IgD-negative memory B cell (primary cell): ENCODE results near the gene TUBE1. TPM values are rescaled to one million over a fixed set of nuclear protein-coding genes. Genes with fewer than 3 reads are reported as not detected.
"Not testable (repeated sequence)": the region's sequence is repeated elsewhere in the genome, so short reads cannot be mapped to it uniquely, and the experiment has no call there.

Experiments
- H3K27ac Mint-ChIP-seq, 3 donors: one replicate each; pipeline ENCODE4 v1.8.0; 2020 to 2022; ENCODE audit warnings: mild to moderate bottlenecking in 3 of 3, mixed read lengths in 3 of 3, moderate library complexity in 1 of 3
- H3K27me3 Mint-ChIP-seq: one replicate; pipeline ENCODE4 v1.8.0; 2021; ENCODE audit warnings: mixed read lengths
- H3K36me3 Mint-ChIP-seq: one replicate; pipeline ENCODE4 v1.8.0; 2020; ENCODE audit warnings: mild to moderate bottlenecking, mixed read lengths
- H3K4me1 Mint-ChIP-seq, 3 donors: one replicate each; pipeline ENCODE4 v1.8.0; 2020 to 2022; ENCODE audit warnings: mixed read lengths in 3 of 3, mild to moderate bottlenecking in 1 of 3
- H3K4me3 Mint-ChIP-seq, 4 donors: one replicate each; pipeline ENCODE4 v1.8.0; 2020 to 2022; ENCODE audit warnings: mild to moderate bottlenecking in 4 of 4, mixed read lengths in 4 of 4, moderate library complexity in 3 of 4
- H3K9me3 Mint-ChIP-seq, 3 donors: one replicate each; pipeline ENCODE4 v1.8.0; 2020 to 2021; ENCODE audit warnings: mixed read lengths in 3 of 3, mild to moderate bottlenecking in 1 of 3
- polyA plus RNA-seq: library from polyadenylated mRNA; unstranded; fragments of 300-500 nt; fragmentation: Illumina TruSeq; gene quantifications from one replicate; pipeline ENCODE4 v1.2.3, GENCODE V29; 2021

The TUBE1 gene
- polyA plus RNA-seq, 1 donor from 2014 or later, result 11.6 TPM

- no peak overlapping the region for H3K4me3 Mint-ChIP-seq
- no peak overlapping the region for H3K27ac Mint-ChIP-seq
- peaks cover 0 to 1% (median 0%) of the 10 kb centered on the region in 3 donors for H3K9me3 Mint-ChIP-seq
- H3K27me3 Mint-ChIP-seq, result no peaks in the 10 kb centered on the region
- peaks cover 5% of the 10 kb centered on the region for H3K36me3 Mint-ChIP-seq
- H3K4me1 Mint-ChIP-seq, result no peaks in the 10 kb centered on the region
Observed at GRCh38 chr6:112049026-112049799, 38.1 kb downstream of the TUBE1 start.

DNA sequence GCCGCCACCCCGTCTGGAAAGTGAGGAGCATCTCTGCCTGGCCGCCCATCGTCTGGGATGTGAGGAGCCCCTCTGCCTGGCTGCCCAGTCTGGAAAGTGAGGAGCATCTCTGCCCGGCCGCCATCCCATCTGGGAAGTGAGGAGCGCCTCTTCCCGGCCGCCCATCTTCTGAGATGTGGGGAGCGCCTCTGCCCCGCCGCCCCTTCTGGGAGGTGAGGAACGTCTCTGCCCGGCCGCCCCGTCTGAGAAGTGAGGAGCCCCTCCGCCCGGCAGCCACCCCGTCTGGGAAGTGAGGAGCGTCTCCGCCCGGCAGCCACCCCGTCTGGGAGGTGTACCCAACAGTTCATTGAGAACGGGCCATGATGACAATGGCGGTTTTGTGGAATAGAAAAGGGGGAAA is 39.8 kb downstream of the TUBE1 start:
- not testable (repeated sequence) for H3K9me3 Mint-ChIP-seq, H3K36me3 Mint-ChIP-seq, H3K27ac Mint-ChIP-seq, H3K27me3 Mint-ChIP-seq, H3K4me1 Mint-ChIP-seq, H3K4me3 Mint-ChIP-seq

- Mint-ChIP-seq H3K4me3 (peak overlapping the region in 1 of 4 donors; percentile 98), H3K36me3 (no peaks in the 10 kb centered on the region), H3K4me1 (peaks cover 0 to 9% (median 5%) of the 10 kb centered on the region in 3 donors), H3K9me3 (no peaks in the 10 kb centered on the region), H3K27me3 (no peaks in the 10 kb centered on the region), H3K27ac (no peak overlapping the region)
Observed at GRCh38 chr6:112044856-112045255, 42.4 kb downstream of the TUBE1 start.

GRCh38 chr6:112044196-112044595 is 43.1 kb downstream of the TUBE1 start:
- H3K9me3 Mint-ChIP-seq, result no peaks in the 10 kb centered on the region
- H3K36me3 Mint-ChIP-seq, result no peaks in the 10 kb centered on the region
- peaks cover 0 to 9% (median 5%) of the 10 kb centered on the region in 3 donors for H3K4me1 Mint-ChIP-seq
- peak overlapping the region in 1 of 4 donors; percentile 98 for H3K4me3 Mint-ChIP-seq
- peak overlapping the region in 2 of 3 donors; percentile 45 to 97 for H3K27ac Mint-ChIP-seq
- peaks cover 2% of the 10 kb centered on the region for H3K27me3 Mint-ChIP-seq

DNA sequence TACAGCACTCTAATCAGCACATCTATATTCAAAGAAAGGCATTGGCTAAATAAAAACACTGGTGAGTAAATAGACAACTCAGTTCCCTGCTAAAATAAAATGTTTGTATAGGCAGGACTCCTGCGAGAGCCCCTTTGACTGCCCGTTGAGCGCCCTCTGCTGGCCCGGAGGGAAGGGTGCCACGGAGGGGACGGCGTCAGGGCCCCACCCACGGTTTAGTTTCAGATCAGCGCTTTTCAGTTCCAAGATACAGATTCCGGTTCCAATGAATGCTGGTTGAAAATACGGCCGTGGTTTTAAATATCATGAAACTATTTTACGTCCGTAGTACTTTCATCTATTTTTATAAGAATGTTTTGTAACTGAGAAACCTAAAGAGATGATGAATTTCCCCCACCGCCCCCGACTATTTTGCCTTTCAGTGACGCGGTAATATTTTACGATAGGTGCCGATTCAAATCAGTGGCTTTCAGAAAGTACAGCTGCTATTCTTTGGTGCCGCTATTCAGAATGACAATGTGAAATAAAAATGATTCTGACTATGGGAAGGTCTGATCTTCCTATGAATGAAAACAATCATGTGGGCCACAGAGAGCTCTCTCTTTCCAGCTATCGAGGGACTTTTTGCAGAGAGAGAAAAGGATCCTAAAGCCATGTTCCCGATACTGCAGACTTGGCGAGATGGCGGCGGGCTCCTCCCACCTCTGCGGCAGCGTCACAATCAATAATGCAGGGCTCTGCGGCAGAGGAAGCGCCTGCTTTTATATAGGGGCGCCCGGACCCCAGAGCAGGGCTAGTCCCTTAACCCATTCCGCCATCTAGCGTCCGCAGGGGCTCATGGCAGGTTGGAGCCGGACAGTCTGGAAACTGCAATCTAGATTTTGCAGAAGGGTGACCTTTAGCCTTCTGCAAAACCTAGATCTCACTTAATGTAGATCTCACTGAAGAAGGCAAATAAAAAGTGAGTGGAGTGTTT is 44.0 kb downstream of the TUBE1 start:
- Mint-ChIP-seq H3K4me1 (peaks cover 0 to 9% (median 5%) of the 10 kb centered on the region in 3 donors), H3K9me3 (no peaks in the 10 kb centered on the region), H3K36me3 (no peaks in the 10 kb centered on the region), H3K4me3 (peak overlapping the region; percentile 96 to 99 (median 98)), H3K27ac (peak overlapping the region; percentile 97 to 99 (median 99)), H3K27me3 (peaks cover 2% of the 10 kb centered on the region)

GRCh38 chr6:112041535-112041934 is 45.7 kb downstream of the TUBE1 start:
- peaks cover 2% of the 10 kb centered on the region for H3K27me3 Mint-ChIP-seq
- no peaks in the 10 kb centered on the region for H3K9me3 Mint-ChIP-seq
- H3K27ac Mint-ChIP-seq, result no peak overlapping the region
- peak overlapping the region in 1 of 4 donors; percentile 98 for H3K4me3 Mint-ChIP-seq
- H3K4me1 Mint-ChIP-seq, result peaks cover 0 to 9% (median 5%) of the 10 kb centered on the region in 3 donors
- H3K36me3 Mint-ChIP-seq, result no peaks in the 10 kb centered on the region

DNA sequence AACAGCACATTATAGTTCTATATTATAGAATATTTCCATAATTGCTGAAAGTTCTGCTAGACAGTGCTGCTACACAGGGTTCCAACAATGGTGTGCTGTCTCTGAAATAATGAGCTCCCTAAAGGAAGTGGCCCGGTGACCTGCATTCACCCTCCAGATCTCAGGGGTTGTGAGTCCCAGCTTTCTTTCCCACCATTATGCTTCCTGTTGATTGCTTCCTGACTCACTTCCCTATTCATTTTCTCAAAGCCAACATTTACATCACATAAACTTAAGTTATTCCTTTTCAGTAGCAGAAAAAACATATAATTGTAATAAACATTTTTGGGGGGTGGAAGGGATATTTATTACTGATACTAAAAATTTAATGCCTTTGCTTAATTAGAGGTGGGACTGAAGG is 46.3 kb downstream of the TUBE1 start:
- H3K36me3 Mint-ChIP-seq, result no peaks in the 10 kb centered on the region
- H3K27me3 Mint-ChIP-seq, result peaks cover 2% of the 10 kb centered on the region
- no peak overlapping the region for H3K27ac Mint-ChIP-seq
- no peaks in the 10 kb centered on the region for H3K9me3 Mint-ChIP-seq
- H3K4me1 Mint-ChIP-seq, result peaks cover 0 to 9% (median 5%) of the 10 kb centered on the region in 3 donors
- H3K4me3 Mint-ChIP-seq, result no peak overlapping the region

DNA sequence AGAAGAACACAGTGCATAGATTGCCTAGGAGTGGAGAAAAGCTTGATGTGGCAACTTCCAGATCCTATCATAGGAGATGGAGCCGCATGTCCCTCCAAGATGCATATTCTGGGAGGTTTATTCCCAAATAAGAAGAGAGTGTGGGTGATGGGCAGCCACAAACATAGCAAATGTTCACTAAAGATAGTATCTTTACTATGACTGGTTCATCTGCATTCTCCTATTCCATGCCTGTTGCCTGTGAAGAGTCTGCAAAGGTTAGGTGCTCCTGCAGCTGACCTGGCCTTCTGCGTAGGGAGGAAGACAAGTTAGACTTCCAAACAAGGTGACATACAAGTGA is 47.9 kb downstream of the TUBE1 start:
- peaks cover 0 to 9% (median 5%) of the 10 kb centered on the region in 3 donors for H3K4me1 Mint-ChIP-seq
- H3K9me3 Mint-ChIP-seq, result no peaks in the 10 kb centered on the region
- peak overlapping the region in 1 of 3 donors; percentile 23 for H3K27ac Mint-ChIP-seq
- H3K4me3 Mint-ChIP-seq, result peak overlapping the region in 1 of 4 donors; percentile 26
- no peaks in the 10 kb centered on the region for H3K36me3 Mint-ChIP-seq
- peaks cover 2% of the 10 kb centered on the region for H3K27me3 Mint-ChIP-seq

- Mint-ChIP-seq H3K36me3 (no peaks in the 10 kb centered on the region), H3K27me3 (peaks cover 2% of the 10 kb centered on the region), H3K9me3 (no peaks in the 10 kb centered on the region), H3K4me3 (no peak overlapping the region), H3K27ac (peak overlapping the region in 1 of 3 donors; percentile 83), H3K4me1 (peaks cover 0 to 9% (median 5%) of the 10 kb centered on the region in 3 donors)
Observed at GRCh38 chr6:112038756-112039430, 48.4 kb downstream of the TUBE1 start.

DNA sequence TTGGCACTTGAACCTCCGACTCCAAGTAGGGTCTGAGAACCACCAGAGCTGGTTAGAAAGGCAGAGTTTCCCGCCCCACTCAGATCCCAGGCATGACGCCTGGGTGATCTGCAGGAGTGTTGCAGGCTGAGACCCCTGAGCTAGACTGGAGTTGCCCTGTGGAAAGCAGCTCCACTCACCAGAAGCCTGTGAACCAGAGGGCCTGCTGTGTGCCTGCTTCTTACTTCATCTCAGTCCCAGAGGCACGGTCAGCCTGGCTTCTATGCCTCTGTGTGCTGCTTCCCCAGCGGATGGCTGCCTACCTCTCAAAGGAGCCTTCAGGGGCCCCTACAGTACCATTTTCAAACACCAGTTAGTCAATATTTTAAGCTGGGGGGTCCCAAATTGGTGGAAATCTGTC is 49.0 kb downstream of the TUBE1 start:
- H3K27ac Mint-ChIP-seq, result no peak overlapping the region
- peaks cover 0 to 9% (median 3%) of the 10 kb centered on the region in 3 donors for H3K4me1 Mint-ChIP-seq
- no peaks in the 10 kb centered on the region for H3K36me3 Mint-ChIP-seq
- no peaks in the 10 kb centered on the region for H3K9me3 Mint-ChIP-seq
- peaks cover 2% of the 10 kb centered on the region for H3K27me3 Mint-ChIP-seq
- no peak overlapping the region for H3K4me3 Mint-ChIP-seq

DNA sequence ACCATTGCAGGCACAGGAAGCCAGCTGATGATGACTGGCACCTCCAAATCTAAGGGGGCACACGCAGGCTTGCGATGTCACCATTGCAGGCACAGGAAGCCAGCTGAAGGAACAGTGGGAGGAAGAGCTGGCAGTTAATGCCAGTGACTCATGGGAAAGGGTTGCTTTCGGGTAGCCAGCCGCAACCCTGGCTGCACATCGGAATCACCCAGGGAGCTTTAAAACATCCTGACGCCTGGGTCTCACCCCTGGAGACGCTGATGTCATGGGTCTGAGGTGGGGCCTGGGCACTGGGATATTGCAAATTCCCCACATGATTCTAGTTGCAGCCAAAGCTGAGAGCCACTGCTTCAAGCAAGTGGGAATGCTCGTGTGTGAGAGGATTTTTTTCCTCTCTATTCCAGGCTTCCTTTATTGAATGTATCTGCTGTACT is 49.5 kb downstream of the TUBE1 start:
- H3K4me1 Mint-ChIP-seq, result peaks cover 0 to 6% (median 3%) of the 10 kb centered on the region in 3 donors
- H3K27ac Mint-ChIP-seq, result no peak overlapping the region
- H3K27me3 Mint-ChIP-seq, result peaks cover 2% of the 10 kb centered on the region

DNA sequence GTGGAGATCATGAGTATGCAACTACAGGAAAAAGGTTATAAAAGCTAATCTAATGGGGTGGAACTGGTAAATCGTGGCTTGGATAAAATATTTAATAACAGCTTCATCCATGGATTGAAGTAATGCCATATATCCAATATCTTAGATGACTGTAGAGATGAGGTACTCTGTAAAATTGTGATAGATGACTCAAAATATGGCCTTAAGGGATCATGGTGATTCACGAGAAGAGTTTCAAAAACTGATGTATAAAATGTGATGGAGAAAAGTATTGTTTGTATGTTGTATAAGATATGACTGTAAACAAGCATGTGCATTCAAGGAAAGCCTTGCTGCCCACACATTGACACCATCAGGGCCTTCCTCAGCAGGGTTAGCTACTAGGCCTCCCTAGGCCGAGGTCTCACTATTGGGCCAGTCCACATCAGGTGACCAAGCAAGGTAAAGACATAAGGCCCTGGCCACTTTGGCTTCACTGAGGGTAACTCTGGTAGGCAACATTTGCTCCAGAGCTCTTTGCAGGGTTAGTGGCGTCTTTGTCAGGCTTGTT is 51.1 kb downstream of the TUBE1 start:
- Mint-ChIP-seq H3K4me1 (no peaks in the 10 kb centered on the region), H3K9me3 (no peaks in the 10 kb centered on the region), H3K27ac (no peak overlapping the region), H3K27me3 (peaks cover 2% of the 10 kb centered on the region), H3K36me3 (no peaks in the 10 kb centered on the region), H3K4me3 (no peak overlapping the region)

More for the DNA sequence above, 49.5 kb downstream of the TUBE1 start:
- Mint-ChIP-seq H3K4me3 (no peak overlapping the region), H3K36me3 (no peaks in the 10 kb centered on the region), H3K9me3 (no peaks in the 10 kb centered on the region)

- H3K36me3 Mint-ChIP-seq, result no peaks in the 10 kb centered on the region
- H3K4me3 Mint-ChIP-seq, result no peak overlapping the region
- H3K4me1 Mint-ChIP-seq, result peaks cover 0 to 2% (median 0%) of the 10 kb centered on the region in 3 donors
Observed at GRCh38 chr6:112034616-112034995, 52.7 kb downstream of the TUBE1 start.

DNA sequence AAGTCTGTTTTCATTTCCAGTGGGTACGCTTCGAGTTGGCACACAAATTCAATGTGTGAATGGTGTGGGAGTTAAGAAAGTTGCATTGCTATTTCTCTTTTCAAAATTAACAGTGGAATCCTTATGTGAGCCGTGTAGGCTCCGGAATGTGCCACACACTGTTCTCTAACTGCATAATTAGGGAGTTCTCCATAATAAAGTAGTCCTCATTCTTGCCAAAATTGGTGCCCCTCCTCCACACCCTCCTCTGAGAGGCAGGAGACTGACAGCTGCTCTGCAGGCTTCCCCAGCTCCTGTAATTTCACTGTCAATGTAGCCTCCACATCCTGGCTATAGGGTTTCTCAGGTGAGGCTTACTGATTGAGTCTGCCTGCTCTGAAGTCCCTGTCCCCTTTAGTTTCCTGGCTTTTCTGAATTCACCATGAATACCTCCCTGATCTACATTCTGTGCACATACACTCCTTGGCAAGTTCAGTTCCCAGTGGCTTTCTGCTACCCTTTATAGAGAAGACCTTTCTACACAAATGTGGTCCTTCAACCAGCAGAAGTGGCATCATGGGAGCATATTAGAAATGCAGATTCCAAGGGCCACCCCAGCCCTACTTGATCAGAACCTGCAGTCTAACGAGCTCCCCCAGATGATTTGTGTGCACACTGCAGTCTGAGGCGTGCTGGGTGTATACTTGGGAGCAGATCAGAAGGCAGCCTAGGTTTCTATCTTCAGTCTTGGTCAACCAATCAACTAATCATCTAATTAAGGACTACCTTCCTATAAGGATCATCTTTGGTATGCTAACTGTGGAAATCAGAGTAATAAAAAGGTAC is 53.3 kb downstream of the TUBE1 start:
- H3K4me1 Mint-ChIP-seq, result peaks cover 0 to 4% (median 4%) of the 10 kb centered on the region in 3 donors
- H3K36me3 Mint-ChIP-seq, result no peaks in the 10 kb centered on the region
- no peaks in the 10 kb centered on the region for H3K9me3 Mint-ChIP-seq
- no peaks in the 10 kb centered on the region for H3K27me3 Mint-ChIP-seq
- no peak overlapping the region for H3K4me3 Mint-ChIP-seq
- H3K27ac Mint-ChIP-seq, result no peak overlapping the region

More at GRCh38 chr6:112034616-112034995, 52.7 kb downstream of the TUBE1 start:
- H3K9me3 Mint-ChIP-seq, result no peaks in the 10 kb centered on the region
- H3K27me3 Mint-ChIP-seq, result peaks cover under 1% of the 10 kb centered on the region
- H3K27ac Mint-ChIP-seq, result no peak overlapping the region
